Suprapubic skin (tissue), 3 donors: Measurements from ENCODE around the gene EAF1.

Experiments
- POLR2A ChIP-seq, 2 donors: fragments of 450-650 bp; IDR thresholded peaks; one replicate each; pipeline ENCODE4 v1.6.1; 2017; ENCODE audit warnings: antibody characterized with exemption in 2 of 2, mild to moderate bottlenecking in 2 of 2, moderate library complexity in 2 of 2
- TF ChIP-seq, protein P1 (sequence below), 2 donors: fragments of 200-600 bp in 1 of 2; fragments of 450-650 bp in 1 of 2; sonication (generic) in 1 of 2; IDR thresholded peaks; one replicate each; pipeline ENCODE4 v1.5.1; 2016 to 2019; ENCODE audit warnings: antibody characterized with exemption in 2 of 2, mild to moderate bottlenecking in 1 of 2, moderate library complexity in 1 of 2

GRCh38 chr3:15429080-15429479 is 1.7 kb downstream of the EAF1 start:
- TF ChIP-seq, protein P1, sequence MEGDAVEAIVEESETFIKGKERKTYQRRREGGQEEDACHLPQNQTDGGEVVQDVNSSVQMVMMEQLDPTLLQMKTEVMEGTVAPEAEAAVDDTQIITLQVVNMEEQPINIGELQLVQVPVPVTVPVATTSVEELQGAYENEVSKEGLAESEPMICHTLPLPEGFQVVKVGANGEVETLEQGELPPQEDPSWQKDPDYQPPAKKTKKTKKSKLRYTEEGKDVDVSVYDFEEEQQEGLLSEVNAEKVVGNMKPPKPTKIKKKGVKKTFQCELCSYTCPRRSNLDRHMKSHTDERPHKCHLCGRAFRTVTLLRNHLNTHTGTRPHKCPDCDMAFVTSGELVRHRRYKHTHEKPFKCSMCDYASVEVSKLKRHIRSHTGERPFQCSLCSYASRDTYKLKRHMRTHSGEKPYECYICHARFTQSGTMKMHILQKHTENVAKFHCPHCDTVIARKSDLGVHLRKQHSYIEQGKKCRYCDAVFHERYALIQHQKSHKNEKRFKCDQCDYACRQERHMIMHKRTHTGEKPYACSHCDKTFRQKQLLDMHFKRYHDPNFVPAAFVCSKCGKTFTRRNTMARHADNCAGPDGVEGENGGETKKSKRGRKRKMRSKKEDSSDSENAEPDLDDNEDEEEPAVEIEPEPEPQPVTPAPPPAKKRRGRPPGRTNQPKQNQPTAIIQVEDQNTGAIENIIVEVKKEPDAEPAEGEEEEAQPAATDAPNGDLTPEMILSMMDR (IDR thresholded peaks at IDR 0.05), result no peak
- no peak for TF ChIP-seq POLR2A (IDR thresholded peaks at IDR 0.05)
